Heart left ventricle (tissue), 16 donors: ENCODE measurements around the gene RHOBTB1. TPM values are rescaled to one million over a fixed set of nuclear protein-coding genes. Genes with fewer than 3 reads are reported as not detected.

ENCODE experiments used
- ATAC-seq, 4 donors: fragments of 200-7000 bp; cut with Tn5 transposase; one replicate each; pipeline ENCODE4 v1.9.1; 2020 to 2022; ENCODE audit warnings: moderate library complexity in 4 of 4, mild to moderate bottlenecking in 3 of 4, moderate number of reproducible peaks in 1 of 4
- DNase-seq, 5 donors: peaks; one replicate each; pipeline ENCODE4 v3.0.0-alpha.2; 2020
- H3K27ac ChIP-seq, 12 donors: fragments of 200-600 bp; sonication (generic) in 4 of 12; one replicate each; pipeline versions ENCODE4 v1.5.0 to v1.8.0; 2016 to 2022; ENCODE audit warnings: mild to moderate bottlenecking in 2 of 12
- H3K27me3 ChIP-seq, 9 donors: fragments of 200-600 bp; sonication (generic) in 2 of 9; one replicate each; pipeline versions ENCODE4 v1.5.1 to v1.8.0; 2016 to 2022; ENCODE audit warnings: mild to moderate bottlenecking in 3 of 9
- H3K36me3 ChIP-seq, 9 donors: fragments of 200-600 bp; sonication (generic) in 2 of 9; one replicate each; pipeline versions ENCODE4 v1.5.0 to v1.8.0; 2018 to 2022; ENCODE audit warnings: mild to moderate bottlenecking in 2 of 9
- H3K4me1 ChIP-seq, 12 donors: fragments of 200-600 bp; sonication (generic) in 4 of 12; one replicate each; pipeline versions ENCODE4 v1.5.0 to v1.8.0; 2016 to 2022; ENCODE audit warnings: mild to moderate bottlenecking in 3 of 12
- H3K4me3 ChIP-seq, 12 donors: fragments of 200-600 bp; sonication (generic) in 4 of 12; one replicate each; pipeline versions ENCODE4 v1.5.0 to v1.8.0; 2017 to 2022; ENCODE audit warnings: mild to moderate bottlenecking in 9 of 12, moderate library complexity in 4 of 12
- H3K9me3 ChIP-seq, 12 donors: fragments of 200-600 bp; sonication (generic) in 4 of 12; one replicate each; pipeline versions ENCODE4 v1.5.0 to v1.8.0; 2016 to 2022; ENCODE audit warnings: mild to moderate bottlenecking in 1 of 12
- CTCF ChIP-seq, 12 donors: fragments of 200-600 bp; sonication (generic) in 4 of 12; IDR thresholded peaks; one replicate each; pipeline versions ENCODE4 v1.5.0 to v1.8.0; 2018 to 2022; ENCODE audit warnings: antibody characterized with exemption in 12 of 12, mild to moderate bottlenecking in 5 of 12
- POLR2A ChIP-seq, 2 donors: fragments of 450-650 bp; IDR thresholded peaks; one replicate each; pipeline ENCODE4 v1.6.1; 2017; ENCODE audit warnings: antibody characterized with exemption in 2 of 2, mild to moderate bottlenecking in 2 of 2, moderate library complexity in 2 of 2
- WGBS, 4 donors: extraction: QIAGEN DNeasy Blood & Tissue Kit in 2 of 4; methylation state at CpG; one replicate each; pipeline versions ENCODE4 v1.1.5 to v1.1.7; 2013 to 2018; 5-methylcytosine and 5-hydroxymethylcytosine counted together
- intact Hi-C, 10 donors: fragments of 100-400 bp; cut with DNase I; formaldehyde crosslinking; loops; one replicate each; pipeline versions ENCODE4 v1.11.1 to v1.14.2; 2022
- polyA plus RNA-seq, 2 donors: library from polyadenylated mRNA; stranded (reverse); fragments of 200-250 nt; gene quantifications; one replicate each; pipeline ENCODE4 v1.2.3, GENCODE V29; 2013
- total RNA-seq, 9 donors: library from RNA; depleted of rRNA in 2 of 9; stranded (reverse); fragments of >200 nt in 2 of 9; fragmentation: NEBNext Ultra II Directional in 3 of 9; extraction: Animal tissue kit (Norgen Biotek cat#: 25700) in 3 of 9; gene quantifications; one replicate each; pipeline versions ENCODE4 v1.1.0 to v1.2.4, GENCODE V29; 2016 to 2023
- donor health status: ischemic (EF 13 %, LVEDD 7.1; RV severe dilation, severe dysfunction).
- donor health status: healthy with polysubstance abuse.
- donor health status: DM: no; HTN: yes; CAD: no.
- donor health status: DM: no; HTN: no; CAD: no.
- donor health status: ischemic (EF 25% LVEDD 6.9; RV normal size, moderate dysfunction).
- donor health status: ischemic (EF 25% LVEDD 5.7; RV mildly dilated, moderate dysfunction).
- donor health status: healthy.
- donor health status: DM: yes; HTN: yes; CAD: no.
- donor health status: ischemic (EF 35%, LVEDD 5.7; RV mildly dilated, moderate dysfunction).
- donor health status: nonischemic (EF 11% LVEDD 7.7; RV severe dilation, severe dysfunction).
- donor health status: DM: yes; HTN: yes; CAD: no.
- donor health status: PGD.
- donor health status: ischemic (EF 29% LVEDD 5.4; RV normal size, mild dysfunction).
- donor health status: nonischemic (EF 23%, LVEDD 6.1; RV moderate dilation, normal function).

Gene RHOBTB1
- total and polyA plus RNA-seq, 11 donors: 6.4 to 41.3 (median 14.9) TPM

- Histone ChIP-seq H3K27me3 (no peaks in the 10 kb centered on the region), H3K9me3 (peaks cover 0 to 10% (median 0%) of the 10 kb centered on the region in 12 donors), H3K27ac (no peak overlapping the region), H3K36me3 (peaks cover 0 to 21% (median 0%) of the 10 kb centered on the region in 9 donors), H3K4me3 (no peak overlapping the region), H3K4me1 (peaks cover 0 to 45% (median 19%) of the 10 kb centered on the region in 12 donors)
- no peak for DNase-seq
- WGBS, 4 donors: 88 to 92% (median 90%) methylated on average over 4 of the region's 4 CpGs
- intact Hi-C loops: no loop called here
- no peak for ATAC-seq
- no peak for TF ChIP-seq CTCF (IDR thresholded peaks at IDR 0.05)
- no peak for TF ChIP-seq POLR2A (IDR thresholded peaks at IDR 0.05)
These were observed 11.2 kb downstream of the RHOBTB1 start for GRCh38 chr10:60932756-60933155.

GRCh38 chr10:60930237-60930636 lies 13.7 kb downstream of the RHOBTB1 start:
- Histone ChIP-seq H3K4me1 (peaks cover 0 to 30% (median 12%) of the 10 kb centered on the region in 12 donors), H3K27ac (no peak overlapping the region), H3K9me3 (peaks cover 0 to 10% (median 0%) of the 10 kb centered on the region in 12 donors), H3K27me3 (no peaks in the 10 kb centered on the region), H3K4me3 (no peak overlapping the region), H3K36me3 (peaks cover 0 to 12% (median 0%) of the 10 kb centered on the region in 9 donors)
- intact Hi-C loops: no loop called here
- WGBS, 4 donors: 68 to 72% (median 70%) methylated on average over 3 of the region's 3 CpGs
- TF ChIP-seq CTCF (IDR thresholded peaks at IDR 0.05) (no peak), POLR2A (IDR thresholded peaks at IDR 0.05) (no peak)
- ATAC-seq: no peak
- DNase-seq: no peak

GRCh38 chr10:60921633-60922032 lies 22.4 kb downstream of the RHOBTB1 start:
- H3K27ac ChIP-seq: no peak overlapping the region
- H3K4me1 ChIP-seq: peaks cover 0 to 14% (median 3%) of the 10 kb centered on the region in 12 donors
- DNase-seq (no peak), ATAC-seq (no peak)
- TF ChIP-seq POLR2A (IDR thresholded peaks at IDR 0.05) (no peak), CTCF (IDR thresholded peaks at IDR 0.05) (no peak)
- no peak overlapping the region for H3K4me3 ChIP-seq
- no peaks in the 10 kb centered on the region for H3K9me3 ChIP-seq
- 71 to 86% (median 82%) methylated on average over 2 of the region's 2 CpGs for WGBS, 4 donors
- intact Hi-C loops: no loop called here
- H3K27me3 ChIP-seq: no peaks in the 10 kb centered on the region
- peaks cover 0 to 5% (median 0%) of the 10 kb centered on the region in 9 donors for H3K36me3 ChIP-seq

GRCh38 chr10:60920479-60920878 lies 23.5 kb downstream of the RHOBTB1 start:
- TF ChIP-seq POLR2A (IDR thresholded peaks at IDR 0.05) (no peak), CTCF (IDR thresholded peaks at IDR 0.05) (no peak)
- DNase-seq (no peak), ATAC-seq (no peak)
- no peaks in the 10 kb centered on the region for H3K9me3 ChIP-seq
- H3K36me3 ChIP-seq: peaks cover 0 to 5% (median 0%) of the 10 kb centered on the region in 9 donors
- H3K27ac ChIP-seq: no peak overlapping the region
- H3K27me3 ChIP-seq: no peaks in the 10 kb centered on the region
- peaks cover 0 to 21% (median 4%) of the 10 kb centered on the region in 12 donors for H3K4me1 ChIP-seq
- intact Hi-C loops: no loop called here
- H3K4me3 ChIP-seq: no peak overlapping the region
- WGBS, 4 donors: 93 to 96% (median 96%) methylated on average over 4 of the region's 4 CpGs
